ENCODE results near the gene NR6A1.

- TF ChIP-seq CTCF (IDR thresholded peaks at IDR 0.05 in 8 of 11, conservative IDR thresholded peaks at IDR 0.05 in 3 of 11) (no peak), POLR2AphosphoS5 (IDR thresholded peaks at IDR 0.05) (no peak), POLR2A (IDR thresholded peaks at IDR 0.05) (no peak)
Measured at GRCh38 chr9:124742940-124743339, 28.2 kb downstream of the NR6A1 start.
